ENCODE measurements around the gene ITPR1.

ITPR1 gene

DNA sequence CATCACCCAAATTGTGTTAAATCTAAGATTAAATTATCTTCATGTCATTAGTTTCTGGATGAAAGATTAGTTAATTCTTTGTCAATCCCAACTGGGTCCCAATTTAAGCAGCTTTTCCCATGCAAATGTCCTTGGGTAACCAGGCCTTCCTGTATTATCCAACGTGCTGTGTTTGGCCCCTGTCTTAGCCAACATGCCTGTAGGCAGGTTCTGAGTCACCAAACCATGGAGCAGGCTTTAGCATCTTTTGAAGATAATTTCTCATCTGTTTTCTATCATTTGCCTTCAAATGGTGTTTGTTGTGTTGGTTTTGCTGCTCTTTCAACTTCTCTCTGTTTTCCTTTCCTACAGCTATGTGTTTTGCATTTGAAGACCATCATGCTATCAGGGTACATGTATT, 216.2 kb downstream of the ITPR1 start:
- no peak for DNase-seq (ENCODE audit: extremely low read depth, low read depth)

DNA sequence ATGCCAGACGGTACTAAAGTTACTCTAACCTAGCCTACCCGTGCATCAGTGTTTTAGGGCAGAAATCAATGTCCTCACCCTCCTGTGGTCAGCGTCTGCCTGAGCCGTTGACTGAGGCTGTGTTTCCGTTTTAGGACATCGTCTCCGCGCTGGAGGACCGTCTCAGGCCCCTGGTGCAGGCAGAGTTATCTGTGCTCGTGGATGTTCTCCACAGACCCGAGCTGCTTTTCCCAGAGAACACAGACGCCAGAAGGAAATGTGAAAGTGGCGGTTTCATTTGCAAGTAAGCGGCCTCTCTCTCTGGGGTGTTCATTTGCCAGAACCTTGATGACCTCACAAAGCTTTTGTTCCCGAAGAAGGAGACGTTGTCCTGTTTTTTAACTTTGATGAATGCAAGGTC, 217.0 kb downstream of the ITPR1 start:
- H3K4me3 ChIP-seq (replicated peaks; ENCODE audit: low read depth, low read length) = no peak overlapping the region
- TF ChIP-seq, protein P1, sequence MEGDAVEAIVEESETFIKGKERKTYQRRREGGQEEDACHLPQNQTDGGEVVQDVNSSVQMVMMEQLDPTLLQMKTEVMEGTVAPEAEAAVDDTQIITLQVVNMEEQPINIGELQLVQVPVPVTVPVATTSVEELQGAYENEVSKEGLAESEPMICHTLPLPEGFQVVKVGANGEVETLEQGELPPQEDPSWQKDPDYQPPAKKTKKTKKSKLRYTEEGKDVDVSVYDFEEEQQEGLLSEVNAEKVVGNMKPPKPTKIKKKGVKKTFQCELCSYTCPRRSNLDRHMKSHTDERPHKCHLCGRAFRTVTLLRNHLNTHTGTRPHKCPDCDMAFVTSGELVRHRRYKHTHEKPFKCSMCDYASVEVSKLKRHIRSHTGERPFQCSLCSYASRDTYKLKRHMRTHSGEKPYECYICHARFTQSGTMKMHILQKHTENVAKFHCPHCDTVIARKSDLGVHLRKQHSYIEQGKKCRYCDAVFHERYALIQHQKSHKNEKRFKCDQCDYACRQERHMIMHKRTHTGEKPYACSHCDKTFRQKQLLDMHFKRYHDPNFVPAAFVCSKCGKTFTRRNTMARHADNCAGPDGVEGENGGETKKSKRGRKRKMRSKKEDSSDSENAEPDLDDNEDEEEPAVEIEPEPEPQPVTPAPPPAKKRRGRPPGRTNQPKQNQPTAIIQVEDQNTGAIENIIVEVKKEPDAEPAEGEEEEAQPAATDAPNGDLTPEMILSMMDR (IDR thresholded peaks at IDR 0.05; ENCODE audit: low read depth, low read length, missing control alignments) = no peak
- DNase-seq (ENCODE audit: extremely low read depth, low read depth) = no peak

More for the DNA sequence above, 216.2 kb downstream of the ITPR1 start:
- H3K4me3 ChIP-seq (replicated peaks; ENCODE audit: low read depth, low read length) = no peak overlapping the region
- TF ChIP-seq, protein P1 (IDR thresholded peaks at IDR 0.05; ENCODE audit: low read depth, low read length, missing control alignments) = no peak

DNA sequence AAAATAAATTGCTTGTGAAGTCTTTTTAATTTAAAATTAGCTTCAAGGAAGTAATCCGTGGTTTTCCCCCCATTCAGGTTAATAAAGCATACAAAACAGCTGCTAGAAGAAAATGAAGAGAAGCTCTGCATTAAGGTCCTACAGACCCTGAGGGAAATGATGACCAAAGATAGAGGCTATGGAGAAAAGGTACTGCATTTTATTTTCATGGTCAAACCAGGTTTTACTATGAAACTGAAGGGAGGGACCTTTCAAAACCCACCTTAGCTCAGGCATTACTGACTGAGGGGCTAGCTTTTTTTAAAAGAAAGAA, 218.5 kb downstream of the ITPR1 start:
- DNase-seq (ENCODE audit: extremely low read depth, low read depth) = no peak
- TF ChIP-seq, protein P1 (IDR thresholded peaks at IDR 0.05; ENCODE audit: low read depth, low read length, missing control alignments) = no peak

DNA sequence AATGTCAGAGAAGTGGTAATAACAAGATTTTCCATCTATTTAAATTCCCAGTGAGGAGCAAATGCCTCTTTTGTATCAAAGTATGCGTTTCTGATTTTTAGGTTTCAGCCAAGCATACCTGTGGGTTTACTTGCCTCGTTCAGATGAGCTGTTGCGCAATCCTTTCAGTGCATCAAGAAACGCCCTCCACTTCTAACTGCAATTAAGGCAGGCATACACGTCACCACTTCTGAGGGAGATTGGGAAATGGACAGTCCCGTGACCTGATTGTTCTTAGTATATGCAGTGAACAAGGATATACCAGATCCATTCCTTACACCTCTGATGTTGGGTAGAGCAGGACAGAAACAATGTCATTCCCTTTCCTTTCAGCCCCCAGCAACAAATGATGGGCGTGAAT, 219.0 kb downstream of the ITPR1 start:
- TF ChIP-seq, protein P1 (IDR thresholded peaks at IDR 0.05; ENCODE audit: low read depth, low read length, missing control alignments) = no peak
- DNase-seq (ENCODE audit: extremely low read depth, low read depth) = no peak
- H3K4me3 ChIP-seq (replicated peaks; ENCODE audit: low read depth, low read length) = no peak overlapping the region

More for the DNA sequence above, 218.5 kb downstream of the ITPR1 start:
- H3K4me3 ChIP-seq (replicated peaks; ENCODE audit: low read depth, low read length) = no peak overlapping the region

DNA sequence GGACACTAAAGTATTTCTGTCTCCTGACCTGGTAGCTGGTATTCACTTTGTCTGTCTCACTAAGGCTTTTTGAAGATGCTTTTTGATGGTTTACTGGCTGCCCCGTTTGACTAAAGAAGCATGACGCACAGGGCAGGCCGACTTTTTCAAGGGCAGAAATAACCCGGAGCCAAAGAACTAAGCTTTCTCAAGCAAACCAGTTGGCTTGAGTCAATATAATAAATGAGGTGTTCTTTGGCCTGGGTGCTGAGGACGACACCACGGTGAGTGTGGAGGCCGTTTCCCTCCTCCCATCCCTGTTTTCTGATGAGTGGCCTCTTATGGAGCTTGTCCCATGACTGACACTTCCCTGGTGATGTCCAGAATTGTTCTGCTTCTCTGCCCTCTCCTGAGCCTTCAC, 220.9 kb downstream of the ITPR1 start:
- DNase-seq (ENCODE audit: extremely low read depth, low read depth) = no peak
- TF ChIP-seq, protein P1 (IDR thresholded peaks at IDR 0.05; ENCODE audit: low read depth, low read length, missing control alignments) = no peak
- no peak overlapping the region for H3K4me3 ChIP-seq (replicated peaks; ENCODE audit: low read depth, low read length)

DNA sequence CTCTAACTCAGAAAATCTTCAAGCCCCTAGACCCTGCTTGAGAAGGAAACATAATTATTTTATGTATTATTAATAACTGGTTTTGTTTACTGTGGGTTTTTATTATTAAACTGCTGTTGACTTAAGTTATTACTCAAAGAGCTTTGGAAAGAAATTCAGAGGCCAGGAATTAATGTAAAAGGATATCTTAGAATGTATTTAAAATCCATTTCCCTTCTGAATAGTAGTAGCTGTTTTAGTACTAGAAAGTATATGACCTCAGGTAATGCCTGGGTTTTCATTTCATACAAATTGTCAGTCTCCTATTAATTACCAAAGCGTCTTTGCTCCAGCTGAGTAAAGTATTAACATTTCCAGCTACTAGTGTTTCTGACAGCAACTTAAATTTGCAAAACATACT, 223.1 kb downstream of the ITPR1 start:
- TF ChIP-seq, protein P1 (IDR thresholded peaks at IDR 0.05; ENCODE audit: low read depth, low read length, missing control alignments) = no peak
- no peak for DNase-seq (ENCODE audit: extremely low read depth, low read depth)
- H3K4me3 ChIP-seq (replicated peaks; ENCODE audit: low read depth, low read length) = no peak overlapping the region

DNA sequence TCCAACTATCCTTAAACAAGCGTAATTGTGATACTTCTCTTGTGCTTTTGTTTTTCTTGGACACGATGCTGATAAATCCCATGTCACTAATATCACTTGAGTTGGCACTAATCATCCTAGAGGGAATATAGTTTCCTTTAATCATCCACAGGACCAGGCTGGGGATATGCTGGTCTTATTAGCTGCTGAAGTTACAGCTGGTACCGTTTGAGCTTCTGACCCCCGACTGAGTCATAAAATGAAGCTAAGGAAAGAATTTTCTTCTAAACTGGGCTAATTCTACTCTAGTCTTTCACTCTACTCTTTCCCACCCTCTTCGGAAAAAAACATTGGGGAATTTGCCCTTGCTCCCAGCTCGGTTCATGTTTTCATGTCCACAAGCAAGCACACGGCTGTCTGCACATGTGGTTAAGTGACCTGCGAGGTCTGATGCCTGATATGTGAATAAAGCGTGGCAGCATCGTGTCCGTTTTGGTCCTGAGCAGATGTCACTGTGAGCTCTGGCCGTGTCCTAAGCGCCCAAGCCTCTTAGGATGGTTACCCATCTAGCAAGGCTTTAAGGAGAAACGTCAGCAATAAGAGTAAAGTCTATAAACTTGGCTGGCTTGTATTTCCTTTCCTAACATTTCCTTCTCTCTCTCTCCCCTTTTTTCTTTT, 223.7 kb downstream of the ITPR1 start:
- TF ChIP-seq, protein P1 (IDR thresholded peaks at IDR 0.05; ENCODE audit: low read depth, low read length, missing control alignments) = no peak
- DNase-seq (ENCODE audit: extremely low read depth, low read depth) = peak; percentile 59

More for the DNA sequence above, 223.7 kb downstream of the ITPR1 start:
- no peak overlapping the region for H3K4me3 ChIP-seq (replicated peaks; ENCODE audit: low read depth, low read length)

Data from HFF-Myc (cell line).